Esophagus muscularis mucosa (tissue), 3 donors: Measurements from ENCODE around the gene TOX2.

Source experiments
- POLR2A ChIP-seq: fragments of 450-650 bp; IDR thresholded peaks from one replicate; pipeline ENCODE4 v1.6.1; 2017; ENCODE audit warnings: antibody characterized with exemption, moderate library complexity, mild to moderate bottlenecking, low read depth
- POLR2AphosphoS5 ChIP-seq, 2 donors: sonication (generic); formaldehyde crosslinking; IDR thresholded peaks; one replicate each; pipeline ENCODE4 v1.6.1; 2017; ENCODE audit warnings: antibody characterized with exemption in 2 of 2
- TF ChIP-seq, protein P1 (sequence below), 3 experiments: fragments of 200-600 bp in 2 of 3; fragments of 450-650 bp in 1 of 3; sonication (generic) in 2 of 3; IDR thresholded peaks; one replicate each; pipeline ENCODE4 v1.5.1; 2017 to 2019; ENCODE audit warnings: antibody characterized with exemption in 3 of 3, mild to moderate bottlenecking in 2 of 3, moderate library complexity in 1 of 3

DNA sequence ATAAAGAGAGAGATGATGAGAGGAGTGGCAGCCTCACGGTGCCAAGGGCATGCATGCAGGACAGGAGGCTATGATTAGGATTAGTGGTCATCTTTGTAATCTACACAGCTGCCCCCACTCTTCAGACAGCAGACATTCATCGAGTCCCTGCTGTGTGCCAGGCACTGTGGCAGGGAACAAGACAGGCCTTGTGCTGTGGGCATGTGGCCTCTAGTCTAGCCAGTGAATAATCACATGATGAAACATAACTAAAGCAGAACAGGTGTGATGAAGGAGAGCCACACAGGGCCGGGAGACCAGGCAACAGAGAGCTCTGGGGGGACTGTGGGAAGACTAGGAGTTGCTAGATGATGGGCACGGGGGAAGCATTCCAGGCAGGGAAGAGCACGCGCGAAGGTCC is 22.2 kb downstream of the TOX2 start:
- TF ChIP-seq, protein P1, sequence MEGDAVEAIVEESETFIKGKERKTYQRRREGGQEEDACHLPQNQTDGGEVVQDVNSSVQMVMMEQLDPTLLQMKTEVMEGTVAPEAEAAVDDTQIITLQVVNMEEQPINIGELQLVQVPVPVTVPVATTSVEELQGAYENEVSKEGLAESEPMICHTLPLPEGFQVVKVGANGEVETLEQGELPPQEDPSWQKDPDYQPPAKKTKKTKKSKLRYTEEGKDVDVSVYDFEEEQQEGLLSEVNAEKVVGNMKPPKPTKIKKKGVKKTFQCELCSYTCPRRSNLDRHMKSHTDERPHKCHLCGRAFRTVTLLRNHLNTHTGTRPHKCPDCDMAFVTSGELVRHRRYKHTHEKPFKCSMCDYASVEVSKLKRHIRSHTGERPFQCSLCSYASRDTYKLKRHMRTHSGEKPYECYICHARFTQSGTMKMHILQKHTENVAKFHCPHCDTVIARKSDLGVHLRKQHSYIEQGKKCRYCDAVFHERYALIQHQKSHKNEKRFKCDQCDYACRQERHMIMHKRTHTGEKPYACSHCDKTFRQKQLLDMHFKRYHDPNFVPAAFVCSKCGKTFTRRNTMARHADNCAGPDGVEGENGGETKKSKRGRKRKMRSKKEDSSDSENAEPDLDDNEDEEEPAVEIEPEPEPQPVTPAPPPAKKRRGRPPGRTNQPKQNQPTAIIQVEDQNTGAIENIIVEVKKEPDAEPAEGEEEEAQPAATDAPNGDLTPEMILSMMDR (IDR thresholded peaks at IDR 0.05): no peak
- no peak for TF ChIP-seq POLR2AphosphoS5 (IDR thresholded peaks at IDR 0.05)
- no peak for TF ChIP-seq POLR2A
